Activated naive CD8-positive, alpha-beta T cell treated with anti-CD3 and anti-CD28 coated beads for 36 hours (primary cell): ENCODE data around the gene KRTAP19-8. TPM values are rescaled to one million over a fixed set of nuclear protein-coding genes. Genes with fewer than 3 reads are reported as not detected.

ENCODE experiments used
- total RNA-seq, 2 experiments: library from RNA; stranded (reverse); gene quantifications; one replicate each; pipeline ENCODE4 v1.2.3, GENCODE V29; 2021

Gene KRTAP19-8
- total RNA-seq, 2 experiments from 2014 or later: not detected

Other genes starting within 250 kb of the KRTAP19-8 start
- not detected for gene KRTAP8-1, start 225.2 kb downstream of the KRTAP19-8 start, total RNA-seq
- gene KRTAP7-1, start 208.7 kb downstream of the KRTAP19-8 start, total RNA-seq: not detected
- not detected for gene KRTAP11-1, start 156.9 kb downstream of the KRTAP19-8 start, total RNA-seq